Measurements from ENCODE around the gene GYPB. TPM values are rescaled to one million over a fixed set of nuclear protein-coding genes. Genes with fewer than 3 reads are reported as not detected.
"Not testable (repeated sequence)": the region's sequence is repeated elsewhere in the genome, so short reads cannot be mapped to it uniquely, and the experiment has no call there.

GYPB gene
- total and polyA plus RNA-seq, 8 donors = 26.8 TPM; not detected in 7

GRCh38 chr4:144031875-144032274, 12.7 kb upstream of the GYPB start:
- H3K36me3 ChIP-seq; H3K27ac ChIP-seq; intact Hi-C loops (cut with DNase I; ENCODE audit: low total_unique reads); DNase-seq; H3K27me3 ChIP-seq; H3K9me3 ChIP-seq; H3K4me3 ChIP-seq; H3K4me1 ChIP-seq: not testable (repeated sequence)
- WGBS, 5 donors = 77 to 89% (median 86%) methylated on average over 4 of the region's 4 CpGs

GRCh38 chr4:144031369-144031768, 12.2 kb upstream of the GYPB start:
- WGBS, 5 donors = 84 to 93% (median 89%) methylated on average over 3 of the region's 3 CpGs
- H3K36me3 ChIP-seq; H3K27me3 ChIP-seq; H3K9me3 ChIP-seq; H3K4me3 ChIP-seq; H3K4me1 ChIP-seq; DNase-seq; intact Hi-C loops (cut with DNase I; ENCODE audit: low total_unique reads); H3K27ac ChIP-seq: not testable (repeated sequence)

GRCh38 chr4:144030708-144031107, 11.5 kb upstream of the GYPB start:
- H3K4me1 ChIP-seq; H3K9me3 ChIP-seq; H3K27me3 ChIP-seq; H3K36me3 ChIP-seq; H3K4me3 ChIP-seq; intact Hi-C loops (cut with DNase I; ENCODE audit: low total_unique reads); H3K27ac ChIP-seq; DNase-seq: not testable (repeated sequence)
- 55 to 82% (median 65%) methylated on average over 4 of the region's 4 CpGs for WGBS, 5 donors

- H3K9me3 ChIP-seq; DNase-seq; intact Hi-C loops (cut with DNase I; ENCODE audit: low total_unique reads): not testable (repeated sequence)
These were observed 7.5 kb upstream of the GYPB start for GRCh38 chr4:144026682-144027081.

GRCh38 chr4:144024399-144025053, 5.3 kb upstream of the GYPB start:
- DNase-seq; H3K27ac ChIP-seq; H3K36me3 ChIP-seq; H3K9me3 ChIP-seq; H3K27me3 ChIP-seq; intact Hi-C loops (cut with DNase I; ENCODE audit: low total_unique reads); H3K4me1 ChIP-seq; H3K4me3 ChIP-seq: not testable (repeated sequence)
- WGBS, 5 donors = 57 to 81% (median 72%) methylated on average over 4 of the region's 4 CpGs

More at GRCh38 chr4:144026682-144027081, 7.5 kb upstream of the GYPB start:
- WGBS, 5 donors = 84 to 91% (median 87%) methylated on average over 3 to 4 of the region's 4 CpGs
- not testable (repeated sequence) for H3K27me3 ChIP-seq, H3K4me1 ChIP-seq, H3K4me3 ChIP-seq, H3K36me3 ChIP-seq, H3K27ac ChIP-seq

- H3K36me3 ChIP-seq; H3K4me3 ChIP-seq; intact Hi-C loops (cut with DNase I; ENCODE audit: low total_unique reads); H3K27me3 ChIP-seq; H3K27ac ChIP-seq; H3K4me1 ChIP-seq; H3K9me3 ChIP-seq; DNase-seq: not testable (repeated sequence)
- WGBS, 5 donors = 49 to 66% (median 56%) methylated on average over 2 to 3 of the region's 3 CpGs
These were observed 3.7 kb upstream of the GYPB start for GRCh38 chr4:144022772-144023400.

GRCh38 chr4:144021336-144021990, 2.3 kb upstream of the GYPB start:
- peak in 1 of 2 donors; percentile 37 for DNase-seq
- H3K9me3 ChIP-seq; H3K4me1 ChIP-seq; H3K27ac ChIP-seq; H3K27me3 ChIP-seq; H3K4me3 ChIP-seq; intact Hi-C loops (cut with DNase I; ENCODE audit: low total_unique reads); H3K36me3 ChIP-seq: not testable (repeated sequence)
- TF ChIP-seq CTCF (IDR thresholded peaks at IDR 0.05) = peak in 2 of 7 experiments; percentile 26 to 35
- WGBS, 5 donors = 14 to 34% (median 29%) methylated on average over 3 to 4 of the region's 4 CpGs

GRCh38 chr4:144018223-144019000, 768 bp downstream of the GYPB start:
- WGBS, 5 donors = 67 to 73% (median 69%) methylated on average over 3 of the region's 3 CpGs
- DNase-seq; H3K27ac ChIP-seq; H3K4me3 ChIP-seq; H3K27me3 ChIP-seq; intact Hi-C loops (cut with DNase I; ENCODE audit: low total_unique reads); H3K4me1 ChIP-seq; H3K9me3 ChIP-seq; H3K36me3 ChIP-seq: not testable (repeated sequence)

- not testable (repeated sequence) for DNase-seq
These were observed 1.9 kb downstream of the GYPB start for GRCh38 chr4:144017271-144017670.

GRCh38 chr4:144016057-144016605, 3.0 kb downstream of the GYPB start:
- H3K9me3 ChIP-seq; H3K27ac ChIP-seq; DNase-seq; H3K27me3 ChIP-seq; H3K4me1 ChIP-seq; H3K4me3 ChIP-seq; H3K36me3 ChIP-seq; intact Hi-C loops (cut with DNase I; ENCODE audit: low total_unique reads): not testable (repeated sequence)
- 82 to 95% (median 91%) methylated on average over 2 of the region's 2 CpGs for WGBS, 5 donors

More at GRCh38 chr4:144017271-144017670, 1.9 kb downstream of the GYPB start:
- H3K4me1 ChIP-seq; H3K27ac ChIP-seq; H3K9me3 ChIP-seq; H3K4me3 ChIP-seq; H3K27me3 ChIP-seq; intact Hi-C loops (cut with DNase I; ENCODE audit: low total_unique reads); H3K36me3 ChIP-seq: not testable (repeated sequence)
- 50 to 66% (median 55%) methylated on average over 4 of the region's 4 CpGs for WGBS, 5 donors

All from stomach (tissue), 9 donors.